AG10803 (cell line): Measurements from ENCODE around the gene SHISA6.

Experiments
- DNase-seq: peaks from one replicate; pipeline ENCODE4 v3.0.0; 2010; ENCODE audit warnings: low read depth
- H3K4me3 ChIP-seq: 2 replicates; pipeline ENCODE4 v1.5.1; 2011; ENCODE audit warnings: mild to moderate bottlenecking, low read length, control low read depth
- TF ChIP-seq, protein P1 (sequence below): conservative IDR thresholded peaks from 2 replicates; pipeline ENCODE4 v1.5.1; 2011; ENCODE audit warnings: mild to moderate bottlenecking, low read length, control low read depth, inconsistent platforms

The SHISA6 gene

DNA sequence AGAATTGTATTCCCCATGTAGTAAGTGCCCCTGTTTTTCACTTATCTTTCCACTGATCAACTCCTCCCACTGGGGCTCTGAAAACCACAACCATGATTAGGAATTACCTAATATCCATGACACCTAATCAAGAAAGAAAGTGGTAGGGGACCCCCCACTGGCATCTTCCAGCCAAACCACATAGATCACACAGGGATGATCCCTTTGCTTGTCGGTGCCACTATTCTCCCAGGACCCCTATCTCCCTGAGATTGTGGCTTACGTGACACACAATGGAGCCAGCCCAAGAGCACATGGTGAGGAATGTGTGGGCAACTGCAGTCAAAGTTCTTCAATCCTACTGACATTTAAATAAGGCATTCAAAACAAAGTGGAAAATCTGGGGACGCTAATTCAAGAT, 339.7 kb downstream of the SHISA6 start:
- no peak overlapping the region for H3K4me3 ChIP-seq
- DNase-seq = no peak
- TF ChIP-seq, protein P1, sequence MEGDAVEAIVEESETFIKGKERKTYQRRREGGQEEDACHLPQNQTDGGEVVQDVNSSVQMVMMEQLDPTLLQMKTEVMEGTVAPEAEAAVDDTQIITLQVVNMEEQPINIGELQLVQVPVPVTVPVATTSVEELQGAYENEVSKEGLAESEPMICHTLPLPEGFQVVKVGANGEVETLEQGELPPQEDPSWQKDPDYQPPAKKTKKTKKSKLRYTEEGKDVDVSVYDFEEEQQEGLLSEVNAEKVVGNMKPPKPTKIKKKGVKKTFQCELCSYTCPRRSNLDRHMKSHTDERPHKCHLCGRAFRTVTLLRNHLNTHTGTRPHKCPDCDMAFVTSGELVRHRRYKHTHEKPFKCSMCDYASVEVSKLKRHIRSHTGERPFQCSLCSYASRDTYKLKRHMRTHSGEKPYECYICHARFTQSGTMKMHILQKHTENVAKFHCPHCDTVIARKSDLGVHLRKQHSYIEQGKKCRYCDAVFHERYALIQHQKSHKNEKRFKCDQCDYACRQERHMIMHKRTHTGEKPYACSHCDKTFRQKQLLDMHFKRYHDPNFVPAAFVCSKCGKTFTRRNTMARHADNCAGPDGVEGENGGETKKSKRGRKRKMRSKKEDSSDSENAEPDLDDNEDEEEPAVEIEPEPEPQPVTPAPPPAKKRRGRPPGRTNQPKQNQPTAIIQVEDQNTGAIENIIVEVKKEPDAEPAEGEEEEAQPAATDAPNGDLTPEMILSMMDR = no peak

DNA sequence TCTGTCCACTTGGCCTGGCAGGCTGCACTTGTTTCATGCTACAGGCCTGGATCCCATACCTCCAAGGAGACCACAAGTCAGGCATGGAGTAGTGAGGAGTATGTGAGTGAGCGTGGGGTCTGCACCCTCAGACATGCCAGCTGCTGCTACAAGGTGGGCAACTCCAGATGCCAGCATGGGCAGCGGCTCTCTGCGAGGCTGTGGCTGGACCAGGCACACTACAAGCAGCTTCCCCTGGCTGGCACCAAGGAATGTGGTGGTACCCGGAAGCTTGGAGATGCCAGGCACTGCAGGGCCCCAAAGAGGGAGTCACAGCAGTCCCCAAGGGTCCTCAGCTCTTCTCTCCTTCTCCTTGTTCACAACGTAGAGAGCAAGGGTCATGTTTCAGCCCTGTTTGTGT, 341.2 kb downstream of the SHISA6 start:
- no peak for DNase-seq
- TF ChIP-seq, protein P1 = no peak

DNA sequence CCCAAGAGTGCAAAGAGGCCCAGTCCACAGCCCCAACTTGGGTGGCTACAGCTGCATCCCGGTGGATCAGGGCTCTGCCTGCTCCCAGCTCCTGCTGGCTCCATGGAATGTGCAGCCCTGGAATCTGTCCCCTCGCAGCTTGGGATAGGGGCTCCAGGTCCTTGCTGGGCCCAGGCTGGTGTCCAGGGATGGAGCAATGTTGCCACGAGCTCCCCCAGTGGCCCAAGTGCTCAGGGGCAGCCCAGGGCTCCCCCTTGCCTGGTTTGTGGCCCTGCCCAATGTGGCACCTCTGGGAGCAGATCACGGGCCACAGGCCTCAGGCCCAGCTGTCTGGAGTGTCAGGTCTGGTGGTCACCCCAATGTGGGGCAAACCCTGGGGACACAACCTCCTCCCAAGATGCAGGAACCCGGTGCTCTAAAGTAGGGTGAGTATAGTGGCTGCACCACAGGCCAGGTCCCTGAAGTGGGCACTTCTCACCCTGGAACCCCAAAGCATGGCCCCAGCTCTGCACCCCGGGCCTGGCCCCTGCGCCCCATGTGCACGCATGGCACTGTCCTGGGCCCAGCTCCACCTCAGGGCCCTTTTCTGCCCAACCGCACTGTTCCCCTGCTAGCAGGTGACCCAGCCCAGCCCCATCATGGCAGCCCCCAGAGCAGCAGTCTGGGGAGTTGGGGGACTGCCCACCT, 342.4 kb downstream of the SHISA6 start:
- TF ChIP-seq, protein P1 = no peak
- no peak for DNase-seq
- H3K4me3 ChIP-seq = no peak overlapping the region

More for the DNA sequence above, 341.2 kb downstream of the SHISA6 start:
- no peak overlapping the region for H3K4me3 ChIP-seq

DNA sequence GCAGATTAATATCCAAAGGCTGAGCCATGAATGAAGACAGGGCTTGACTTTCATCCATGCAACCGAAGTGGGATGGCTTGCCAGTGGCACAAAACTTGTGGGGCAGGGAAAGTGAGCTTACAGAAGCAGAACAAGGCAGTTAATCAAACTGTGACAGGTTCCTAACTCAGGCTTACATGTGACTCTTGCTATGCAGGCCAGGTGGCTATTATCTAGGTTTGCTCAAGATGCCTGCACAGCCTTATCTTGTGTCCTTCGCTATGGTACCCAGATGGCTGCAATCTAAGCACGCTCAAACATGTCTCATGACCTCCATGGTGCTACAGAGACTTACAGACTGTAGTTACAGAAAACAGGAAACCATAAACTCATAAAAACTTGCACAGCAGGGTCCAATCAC, 348.7 kb downstream of the SHISA6 start:
- no peak for DNase-seq
- no peak overlapping the region for H3K4me3 ChIP-seq
- TF ChIP-seq, protein P1 = no peak

DNA sequence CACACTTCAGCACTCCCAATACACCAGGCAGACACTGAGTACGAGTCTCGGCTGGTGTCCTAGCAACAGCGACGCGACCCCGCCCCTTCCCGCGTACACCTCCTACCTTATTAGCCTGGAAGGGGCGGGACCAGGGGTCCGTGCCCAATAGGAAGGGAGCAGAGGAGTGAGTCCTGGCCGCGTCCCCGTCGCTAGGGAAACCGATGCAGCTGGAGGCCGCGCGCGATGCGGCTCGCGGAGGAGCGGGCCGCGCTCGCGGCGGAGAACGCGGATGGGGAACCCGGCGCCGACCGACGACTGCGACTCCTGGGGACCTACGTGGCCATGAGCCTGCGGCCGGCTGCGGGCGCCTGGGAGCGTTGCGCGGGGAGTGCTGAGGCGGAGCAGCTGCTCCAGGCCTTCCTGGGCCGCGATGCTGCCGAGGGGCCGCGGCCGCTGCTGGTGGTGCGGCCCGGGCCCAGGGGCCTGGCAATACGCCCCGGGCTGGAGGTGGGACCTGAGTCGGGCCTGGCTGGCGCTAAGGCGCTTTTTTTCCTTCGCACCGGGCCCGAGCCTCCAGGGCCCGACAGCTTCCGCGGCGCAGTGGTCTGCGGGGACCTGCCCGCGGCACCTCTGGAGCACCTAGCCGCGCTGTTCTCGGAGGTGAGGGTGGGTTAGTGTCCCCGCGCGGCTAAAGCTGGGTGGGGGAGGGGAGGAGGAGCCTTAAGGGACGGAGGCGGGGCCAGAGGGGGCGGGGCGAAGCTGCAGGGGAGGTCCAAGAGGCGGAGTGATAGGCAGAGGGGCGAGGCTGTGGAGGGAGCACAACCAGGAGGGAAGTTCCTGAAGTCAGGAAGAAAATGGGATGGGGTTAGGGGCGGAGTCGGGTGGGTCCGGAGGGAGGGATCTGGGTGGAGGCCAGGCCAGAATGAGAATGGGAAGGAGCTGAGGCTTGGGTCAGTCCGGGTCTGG, 357.5 kb downstream of the SHISA6 start, which contains the start of gene DNAH9:
Gene DNAH9 (plus strand): TSS at position 197 of the 948 bp plus-strand sequence. CDS start 29 bp downstream, at position 226.
- peak; percentile 20 for DNase-seq
- H3K4me3 ChIP-seq = no peak within 1 kb of the TSS

DNA sequence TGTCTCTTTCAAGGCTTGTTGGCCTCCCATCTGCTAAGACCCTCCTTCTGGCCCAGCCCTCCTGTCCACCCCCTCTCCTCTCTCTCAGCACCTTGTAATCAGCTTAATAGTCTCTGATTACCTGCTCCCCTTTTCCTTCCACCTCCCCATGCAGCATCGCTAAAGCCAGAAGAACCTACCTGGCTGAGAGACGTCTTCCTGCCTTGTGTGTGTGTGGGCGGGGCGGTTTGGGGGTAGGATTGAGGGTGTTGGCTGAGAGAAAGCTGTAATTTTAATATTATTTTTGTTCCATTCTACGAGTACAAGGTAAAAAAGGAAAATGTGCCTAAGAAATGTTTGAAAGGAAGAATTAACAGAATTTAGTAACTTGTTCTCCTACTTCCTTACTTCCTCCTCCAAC, 360.6 kb downstream of the SHISA6 start:
- no peak for DNase-seq
- H3K4me3 ChIP-seq = no peak overlapping the region
- TF ChIP-seq, protein P1 = no peak

More for the DNA sequence above, 357.5 kb downstream of the SHISA6 start, which contains the start of gene DNAH9:
- TF ChIP-seq, protein P1 = no peak
